Measurements from ENCODE around the gene EFCAB10. TPM values are rescaled to one million over a fixed set of nuclear protein-coding genes. Genes with fewer than 3 reads are reported as not detected.
"Not testable (repeated sequence)": the region's sequence is repeated elsewhere in the genome, so short reads cannot be mapped to it uniquely, and the experiment has no call there.

EFCAB10 gene
- total RNA-seq, 3 donors from 2014 or later = not detected

DNA sequence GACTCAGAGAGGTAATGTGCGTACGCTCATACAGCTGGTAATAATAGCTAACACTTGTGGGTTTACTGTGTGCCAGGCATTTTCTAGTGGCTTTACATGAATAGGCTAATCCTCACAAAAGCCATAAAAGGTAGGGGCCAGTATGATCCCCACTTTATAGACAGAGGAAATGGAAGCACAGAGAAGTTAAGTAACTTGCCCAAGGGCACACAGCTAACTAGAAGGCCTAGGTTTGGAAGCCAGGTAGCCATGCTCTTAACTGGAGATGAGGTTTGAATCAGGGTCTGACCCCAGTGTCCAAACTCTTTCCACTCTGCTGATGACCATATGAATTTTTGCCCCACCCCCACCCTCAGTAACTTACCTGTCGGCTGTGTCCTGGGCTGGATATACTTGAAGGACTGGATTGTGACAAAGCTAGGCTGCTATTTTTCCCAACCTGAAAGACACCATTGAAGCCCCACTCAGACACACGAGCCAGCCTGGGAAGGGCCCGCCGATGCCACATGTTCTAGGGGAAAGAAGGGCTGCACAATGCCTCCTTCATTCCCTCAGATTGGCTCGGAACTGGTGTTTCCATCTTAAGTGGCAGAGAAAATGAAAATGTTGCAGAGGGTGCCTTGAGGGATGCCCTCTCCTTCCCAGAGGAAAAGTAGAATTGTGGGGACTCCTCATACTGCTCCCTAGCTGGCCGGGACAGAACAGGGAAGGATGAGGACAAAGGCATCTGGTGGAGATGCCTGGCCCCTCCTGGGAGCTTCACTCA, 29.1 kb upstream of the EFCAB10 start:
- TF ChIP-seq POLR2A (IDR thresholded peaks at IDR 0.05) (no peak), POLR2AphosphoS5 (IDR thresholded peaks at IDR 0.05) (no peak)
- TF ChIP-seq, protein P1, sequence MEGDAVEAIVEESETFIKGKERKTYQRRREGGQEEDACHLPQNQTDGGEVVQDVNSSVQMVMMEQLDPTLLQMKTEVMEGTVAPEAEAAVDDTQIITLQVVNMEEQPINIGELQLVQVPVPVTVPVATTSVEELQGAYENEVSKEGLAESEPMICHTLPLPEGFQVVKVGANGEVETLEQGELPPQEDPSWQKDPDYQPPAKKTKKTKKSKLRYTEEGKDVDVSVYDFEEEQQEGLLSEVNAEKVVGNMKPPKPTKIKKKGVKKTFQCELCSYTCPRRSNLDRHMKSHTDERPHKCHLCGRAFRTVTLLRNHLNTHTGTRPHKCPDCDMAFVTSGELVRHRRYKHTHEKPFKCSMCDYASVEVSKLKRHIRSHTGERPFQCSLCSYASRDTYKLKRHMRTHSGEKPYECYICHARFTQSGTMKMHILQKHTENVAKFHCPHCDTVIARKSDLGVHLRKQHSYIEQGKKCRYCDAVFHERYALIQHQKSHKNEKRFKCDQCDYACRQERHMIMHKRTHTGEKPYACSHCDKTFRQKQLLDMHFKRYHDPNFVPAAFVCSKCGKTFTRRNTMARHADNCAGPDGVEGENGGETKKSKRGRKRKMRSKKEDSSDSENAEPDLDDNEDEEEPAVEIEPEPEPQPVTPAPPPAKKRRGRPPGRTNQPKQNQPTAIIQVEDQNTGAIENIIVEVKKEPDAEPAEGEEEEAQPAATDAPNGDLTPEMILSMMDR (IDR thresholded peaks at IDR 0.05) = no peak
- no peaks in the 10 kb centered on the region for H3K4me1 ChIP-seq
- H3K36me3 ChIP-seq = no peaks in the 10 kb centered on the region
- H3K4me3 ChIP-seq = no peak overlapping the region
- H3K27me3 ChIP-seq = no peaks in the 10 kb centered on the region
- no peak overlapping the region for H3K27ac ChIP-seq
- DNase-seq (ENCODE audit: low spot score in 2 of 2) = no peak
- H3K9me3 ChIP-seq = no peaks in the 10 kb centered on the region
- intact Hi-C loops (cut with DNase I; ENCODE audit: low total_unique reads) = no loop called here

DNA sequence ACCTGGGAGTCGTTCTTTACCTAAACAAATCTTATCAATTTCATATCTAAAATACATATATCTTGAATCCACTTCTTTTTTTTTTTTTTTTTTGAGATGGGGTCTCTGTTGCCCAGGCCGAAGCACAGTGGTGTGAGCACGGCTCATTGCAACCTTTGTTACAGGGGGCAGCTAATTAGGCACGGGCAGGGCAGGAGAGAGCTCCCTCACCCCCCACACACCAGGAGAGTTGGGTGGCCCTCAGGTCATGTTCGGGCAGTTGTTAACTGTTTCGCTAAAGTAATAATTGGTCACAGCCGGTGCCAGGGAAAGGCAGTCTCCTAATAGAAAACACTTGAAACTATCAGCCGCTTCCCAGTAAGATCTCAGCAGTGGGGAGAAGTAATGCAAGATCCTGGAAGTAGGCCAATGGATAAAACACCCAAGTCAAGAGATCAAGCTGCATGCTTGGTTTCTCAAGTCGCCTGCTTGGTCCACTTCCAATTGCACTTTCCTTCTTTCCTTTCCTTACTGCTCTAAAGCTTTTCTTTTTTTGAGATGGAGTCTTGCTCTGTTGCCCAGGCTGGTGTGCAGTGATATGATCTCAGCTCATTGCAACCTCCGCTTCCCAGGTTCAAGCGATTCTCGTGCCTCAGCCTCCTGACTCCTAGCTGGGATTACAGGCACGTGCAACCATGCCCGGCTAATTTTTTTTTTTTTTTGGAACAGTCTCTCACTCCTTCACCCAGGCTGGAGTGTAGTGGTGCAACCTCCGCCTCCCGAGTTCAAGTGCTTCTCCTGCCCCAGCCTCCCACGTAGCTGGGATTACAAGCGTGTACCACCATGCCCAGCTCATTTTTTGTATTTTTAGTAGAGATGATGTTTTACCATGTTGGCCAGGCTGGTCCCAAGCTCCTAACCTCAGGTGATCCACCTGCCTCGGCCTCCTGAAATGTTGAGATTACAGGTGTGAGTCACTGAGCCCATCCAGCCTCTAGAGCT, 21.3 kb upstream of the EFCAB10 start:
- DNase-seq (ENCODE audit: low spot score in 2 of 2) = no peak
- no peak overlapping the region for H3K27ac ChIP-seq
- TF ChIP-seq, protein P1 (IDR thresholded peaks at IDR 0.05) = no peak
- TF ChIP-seq POLR2A (IDR thresholded peaks at IDR 0.05) (no peak), POLR2AphosphoS5 (IDR thresholded peaks at IDR 0.05) (no peak)
- intact Hi-C loops (cut with DNase I; ENCODE audit: low total_unique reads) = no loop called here
- no peaks in the 10 kb centered on the region for H3K27me3 ChIP-seq
- no peaks in the 10 kb centered on the region for H3K4me1 ChIP-seq
- H3K4me3 ChIP-seq = no peak overlapping the region
- H3K9me3 ChIP-seq = no peaks in the 10 kb centered on the region
- H3K36me3 ChIP-seq = no peaks in the 10 kb centered on the region

DNA sequence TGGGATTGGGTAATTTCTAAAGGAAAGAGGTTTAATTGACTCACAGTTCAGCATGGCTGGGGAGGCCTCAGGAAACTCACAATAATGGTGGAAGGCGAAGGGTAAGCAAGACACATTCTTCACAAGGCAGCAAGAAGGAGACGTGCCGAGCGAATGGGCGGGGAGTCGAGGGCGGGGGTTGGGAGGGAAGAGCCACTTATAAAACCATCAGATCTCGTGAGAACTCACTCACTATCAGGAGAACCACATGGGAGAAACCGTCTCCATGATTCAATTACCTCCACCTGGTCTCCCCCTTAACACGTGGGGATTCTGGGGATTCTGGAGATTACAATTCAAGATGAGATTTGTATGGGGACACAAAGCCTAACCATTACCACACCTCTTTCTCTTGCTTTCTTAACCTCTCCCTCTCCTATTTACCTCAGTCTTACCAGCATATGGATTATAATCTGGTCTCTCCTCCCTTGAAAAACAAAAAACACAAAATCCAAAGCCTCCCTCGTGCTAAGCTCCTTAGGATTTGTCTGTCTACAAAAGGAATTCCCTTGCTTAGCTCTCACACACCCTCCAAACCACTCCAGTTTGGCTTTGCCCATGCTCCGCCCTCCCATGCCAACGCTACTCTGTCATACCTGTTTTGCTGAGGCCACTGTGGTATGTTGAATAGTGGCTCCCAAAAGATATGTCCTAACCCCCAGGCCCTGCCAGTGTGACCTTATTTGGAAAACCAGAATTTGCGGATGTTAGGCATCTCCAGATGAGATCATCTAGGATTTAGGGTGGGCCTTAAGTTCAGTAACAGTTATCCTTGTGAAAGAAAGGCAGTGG, 19.6 kb upstream of the EFCAB10 start:
- no peaks in the 10 kb centered on the region for H3K36me3 ChIP-seq
- no peak overlapping the region for H3K27ac ChIP-seq
- peak in 1 of 2 donors; percentile 50 for DNase-seq (ENCODE audit: low spot score in 2 of 2)
- TF ChIP-seq, protein P1 (IDR thresholded peaks at IDR 0.05) = no peak
- TF ChIP-seq POLR2A (IDR thresholded peaks at IDR 0.05) = no peak
- no peak for TF ChIP-seq POLR2AphosphoS5 (IDR thresholded peaks at IDR 0.05)
- H3K9me3 ChIP-seq = no peaks in the 10 kb centered on the region
- H3K27me3 ChIP-seq = no peaks in the 10 kb centered on the region
- intact Hi-C loops (cut with DNase I; ENCODE audit: low total_unique reads) = no loop called here
- H3K4me1 ChIP-seq = no peaks in the 10 kb centered on the region
- H3K4me3 ChIP-seq = no peak overlapping the region

DNA sequence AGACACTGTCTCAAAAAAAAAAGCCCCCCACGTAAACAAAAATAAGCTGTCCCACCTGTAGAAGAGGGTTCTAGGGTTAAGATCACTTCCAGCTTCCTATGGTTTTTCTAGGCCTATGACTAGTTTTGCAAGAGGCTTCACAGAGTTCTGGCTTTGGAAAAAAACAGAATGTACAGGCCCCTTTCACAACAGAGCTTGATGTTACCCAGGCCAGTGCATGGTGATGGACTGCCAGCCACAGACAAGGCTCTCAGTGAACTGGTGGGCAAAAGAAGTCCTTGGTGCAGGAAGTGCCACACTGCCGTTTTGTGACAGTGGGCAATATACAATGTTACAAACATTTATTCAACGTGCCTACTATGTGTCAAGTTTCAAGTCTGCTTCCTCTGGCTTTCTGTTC, 18.3 kb upstream of the EFCAB10 start:
- H3K36me3 ChIP-seq = no peaks in the 10 kb centered on the region
- no peak overlapping the region for H3K27ac ChIP-seq
- no peaks in the 10 kb centered on the region for H3K9me3 ChIP-seq
- intact Hi-C loops (cut with DNase I; ENCODE audit: low total_unique reads) = no loop called here
- no peaks in the 10 kb centered on the region for H3K27me3 ChIP-seq
- TF ChIP-seq POLR2A (IDR thresholded peaks at IDR 0.05) = no peak
- no peak for TF ChIP-seq POLR2AphosphoS5 (IDR thresholded peaks at IDR 0.05)
- TF ChIP-seq, protein P1 (IDR thresholded peaks at IDR 0.05) = no peak
- no peaks in the 10 kb centered on the region for H3K4me1 ChIP-seq
- H3K4me3 ChIP-seq = no peak overlapping the region
- no peak for DNase-seq (ENCODE audit: low spot score in 2 of 2)

DNA sequence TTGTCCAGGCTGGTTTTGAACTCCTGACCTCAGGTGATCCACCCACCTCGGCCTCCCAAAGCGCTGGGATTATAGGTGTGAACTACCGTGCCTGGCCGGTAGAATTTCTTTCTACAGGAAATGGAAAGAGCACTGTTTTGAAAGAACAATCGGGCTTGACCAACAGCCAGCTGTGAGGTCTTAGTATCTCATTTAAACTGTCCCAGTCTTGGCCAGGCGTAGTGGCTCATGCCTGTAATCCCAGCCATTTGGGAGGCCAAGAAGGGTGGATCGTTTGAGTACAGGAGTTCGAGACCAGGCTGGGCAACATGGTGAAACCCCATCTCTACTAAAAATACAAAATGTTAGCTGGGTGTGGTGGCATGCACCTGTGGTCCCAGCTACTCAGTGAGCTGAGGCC, 17.8 kb upstream of the EFCAB10 start:
- DNase-seq (ENCODE audit: low spot score in 2 of 2); H3K9me3 ChIP-seq; H3K4me3 ChIP-seq; intact Hi-C loops (cut with DNase I; ENCODE audit: low total_unique reads); H3K27ac ChIP-seq; H3K4me1 ChIP-seq; H3K27me3 ChIP-seq; H3K36me3 ChIP-seq: not testable (repeated sequence)

Data from breast epithelium (tissue), 4 donors.